Ovary (tissue), 9 donors: Measurements from ENCODE around the gene CRIM1. TPM values are rescaled to one million over a fixed set of nuclear protein-coding genes. Genes with fewer than 3 reads are reported as not detected.
"Not testable (repeated sequence)": the region's sequence is repeated elsewhere in the genome, so short reads cannot be mapped to it uniquely, and the experiment has no call there.

Source experiments
- DNase-seq, 5 donors: peaks; one replicate each; pipeline ENCODE4 v3.0.0-alpha.2; 2019 to 2020
- H3K27ac ChIP-seq, 2 donors: fragments of 200-600 bp; one replicate each; pipeline versions ENCODE4 v1.5.1 to v1.8.0; 2019 to 2022
- H3K27me3 ChIP-seq: fragments of 200-600 bp; one replicate; pipeline ENCODE4 v1.8.0; 2022
- H3K36me3 ChIP-seq: fragments of 200-600 bp; sonication (generic); one replicate; pipeline ENCODE4 v1.5.1; 2019
- H3K4me1 ChIP-seq: one replicate; pipeline ENCODE4 v1.8.1; 2013; ENCODE audit warnings: mild to moderate bottlenecking, moderate library complexity; ENCODE audit not compliant: insufficient read depth
- H3K4me3 ChIP-seq: fragments of 200-600 bp; sonication (generic); one replicate; pipeline ENCODE4 v1.5.1; 2017
- H3K9me3 ChIP-seq, 2 donors: fragments of 200-600 bp in 1 of 2; sonication (generic) in 1 of 2; one replicate each; pipeline versions ENCODE4 v1.5.1 to v1.8.1; 2013 to 2019; ENCODE audit warnings: mild to moderate bottlenecking in 1 of 2, moderate library complexity in 1 of 2
- EP300 ChIP-seq: sonication (generic); formaldehyde crosslinking; IDR thresholded peaks from one replicate; pipeline ENCODE4 v1.6.1; 2017; ENCODE audit warnings: antibody characterized with exemption
- POLR2A ChIP-seq: fragments of 450-650 bp; IDR thresholded peaks from one replicate; pipeline ENCODE4 v1.6.1; 2017; ENCODE audit warnings: antibody characterized with exemption, mild to moderate bottlenecking, moderate library complexity
- WGBS, 3 donors: extraction: QIAGEN DNeasy Blood & Tissue Kit in 1 of 3; methylation state at CpG; one replicate each; pipeline versions ENCODE4 v1.1.5 to v1.1.7; 2013 to 2017; 5-methylcytosine and 5-hydroxymethylcytosine counted together
- intact Hi-C, 4 donors: fragments of 100-400 bp; cut with DNase I; formaldehyde crosslinking; loops; one replicate each; pipeline versions ENCODE4 v1.11.0 to v1.15.1; 2022 to 2023
- polyA plus RNA-seq, 2 donors: library from polyadenylated mRNA; stranded (reverse); fragments of 200-250 nt in 1 of 2; fragments of 350-450 nt in 1 of 2; fragmentation: Illumina TruSeq in 1 of 2; extraction: RNeasy Lipid Tissue Mini Kit (QIAGEN cat#74804) in 1 of 2; gene quantifications; one replicate each; pipeline ENCODE4 v1.2.3, GENCODE V29; 2013 to 2014
- total RNA-seq, 7 donors: library from RNA; depleted of rRNA in 2 of 7; stranded (reverse); fragments of >200 nt in 2 of 7; fragmentation: NEBNext Ultra II Directional in 3 of 7; extraction: Animal tissue kit (Norgen Biotek cat#: 25700) in 3 of 7; gene quantifications; one replicate each; pipeline versions ENCODE4 v1.1.0 to v1.2.4, GENCODE V29; 2016 to 2023
- TF ChIP-seq, protein P1 (sequence below), 3 donors: fragments of 450-650 bp in 2 of 3; fragments of 200-600 bp in 1 of 3; IDR thresholded peaks; one replicate each; pipeline versions ENCODE4 v1.5.1 to v1.8.0; 2016 to 2022; ENCODE audit warnings: antibody characterized with exemption in 3 of 3, mild to moderate bottlenecking in 1 of 3
- donor health status: DM: no; HTN: no; CAD: no; lungs with moderate emphysema.
- donor health status: DM: no; HTN: no; CAD: no.
- donor health status: Bipolar disorder and iron deficiency.
- donor health status: DM: yes; HTN: yes; CAD: no.
- donor health status: DM: no; HTN: no; CAD: no.
- donor health status: DM: yes; HTN: yes; CAD: no.

Gene CRIM1
- total and polyA plus RNA-seq, 9 donors, result 38.4 to 134 (median 65.0) TPM

GRCh38 chr2:36360834-36361233 is 5.3 kb downstream of the CRIM1 start:
- H3K4me1 ChIP-seq, result peaks cover 14% of the 10 kb centered on the region

DNA sequence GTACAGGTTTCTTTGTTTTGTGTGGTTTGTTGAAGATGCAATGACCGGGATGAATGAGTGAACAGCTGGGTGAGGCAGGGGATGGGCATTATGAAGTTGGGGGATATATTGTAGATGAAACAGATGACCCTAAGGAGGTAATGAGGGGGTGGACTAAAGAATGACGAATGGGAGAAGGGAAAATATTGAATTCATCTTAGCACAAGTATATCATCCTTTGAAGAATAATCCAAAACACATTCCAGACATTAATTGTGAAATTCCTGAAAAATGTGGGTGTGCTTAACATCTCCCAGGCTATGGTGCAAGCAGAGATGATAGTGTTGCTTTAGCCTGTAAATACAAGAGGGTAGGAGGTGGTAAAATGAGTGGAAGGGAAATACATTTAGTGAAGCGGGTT is 5.8 kb downstream of the CRIM1 start:
- Histone ChIP-seq H3K9me3 (no peaks in the 10 kb centered on the region), H3K36me3 (no peaks in the 10 kb centered on the region), H3K27ac (no peak overlapping the region), H3K27me3 (no peaks in the 10 kb centered on the region), H3K4me3 (no peak overlapping the region), H3K4me1 (peaks cover 14% of the 10 kb centered on the region)
- intact Hi-C loops, result loop anchor here in 1 of 4 donors (10.0 kb wide), 1 partner anchor 133 kb away; no protein-coding TSS in a partner anchor
- WGBS, 3 donors, result 23 to 34% (median 27%) methylated on average over 3 of the region's 3 CpGs
- TF ChIP-seq POLR2A, result no peak
- no peak for TF ChIP-seq EP300
- TF ChIP-seq, protein P1, sequence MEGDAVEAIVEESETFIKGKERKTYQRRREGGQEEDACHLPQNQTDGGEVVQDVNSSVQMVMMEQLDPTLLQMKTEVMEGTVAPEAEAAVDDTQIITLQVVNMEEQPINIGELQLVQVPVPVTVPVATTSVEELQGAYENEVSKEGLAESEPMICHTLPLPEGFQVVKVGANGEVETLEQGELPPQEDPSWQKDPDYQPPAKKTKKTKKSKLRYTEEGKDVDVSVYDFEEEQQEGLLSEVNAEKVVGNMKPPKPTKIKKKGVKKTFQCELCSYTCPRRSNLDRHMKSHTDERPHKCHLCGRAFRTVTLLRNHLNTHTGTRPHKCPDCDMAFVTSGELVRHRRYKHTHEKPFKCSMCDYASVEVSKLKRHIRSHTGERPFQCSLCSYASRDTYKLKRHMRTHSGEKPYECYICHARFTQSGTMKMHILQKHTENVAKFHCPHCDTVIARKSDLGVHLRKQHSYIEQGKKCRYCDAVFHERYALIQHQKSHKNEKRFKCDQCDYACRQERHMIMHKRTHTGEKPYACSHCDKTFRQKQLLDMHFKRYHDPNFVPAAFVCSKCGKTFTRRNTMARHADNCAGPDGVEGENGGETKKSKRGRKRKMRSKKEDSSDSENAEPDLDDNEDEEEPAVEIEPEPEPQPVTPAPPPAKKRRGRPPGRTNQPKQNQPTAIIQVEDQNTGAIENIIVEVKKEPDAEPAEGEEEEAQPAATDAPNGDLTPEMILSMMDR (IDR thresholded peaks at IDR 0.05), result no peak
- no peak for DNase-seq

More at GRCh38 chr2:36360834-36361233, 5.3 kb downstream of the CRIM1 start:
- intact Hi-C loops, result loop anchor here in 1 of 4 donors (10.0 kb wide), 1 partner anchor 134 kb away; no protein-coding TSS in a partner anchor
- Histone ChIP-seq H3K36me3 (no peaks in the 10 kb centered on the region), H3K4me3 (no peak overlapping the region), H3K9me3 (no peaks in the 10 kb centered on the region), H3K27ac (no peak overlapping the region), H3K27me3 (no peaks in the 10 kb centered on the region)
- WGBS, 3 donors, result 49 to 62% (median 52%) methylated on average over 1 of the region's 1 CpG
- TF ChIP-seq EP300, result no peak
- TF ChIP-seq POLR2A, result no peak
- TF ChIP-seq, protein P1 (IDR thresholded peaks at IDR 0.05), result no peak
- no peak for DNase-seq

- TF ChIP-seq, protein P1 (IDR thresholded peaks at IDR 0.05), result no peak
- TF ChIP-seq EP300 (no peak), POLR2A (no peak)
- H3K4me1 ChIP-seq, result peaks cover 14% of the 10 kb centered on the region
- no peak overlapping the region for H3K27ac ChIP-seq
- H3K36me3 ChIP-seq, result no peaks in the 10 kb centered on the region
- no peaks in the 10 kb centered on the region for H3K27me3 ChIP-seq
- no peak overlapping the region for H3K4me3 ChIP-seq
- no peaks in the 10 kb centered on the region for H3K9me3 ChIP-seq
- DNase-seq, result no peak
- 36 to 69% (median 54%) methylated on average over 3 of the region's 3 CpGs for WGBS, 3 donors
- intact Hi-C loops, result loop anchor here in 1 of 4 donors (10.0 kb wide), 1 partner anchor 133 kb away; no protein-coding TSS in a partner anchor
Observed at GRCh38 chr2:36362291-36362690, 6.7 kb downstream of the CRIM1 start.

GRCh38 chr2:36363085-36363484 is 7.5 kb downstream of the CRIM1 start:
- not testable (repeated sequence) for H3K27me3 ChIP-seq, DNase-seq, H3K36me3 ChIP-seq, H3K9me3 ChIP-seq, H3K27ac ChIP-seq, H3K4me3 ChIP-seq
- intact Hi-C loops, result loop anchor here in 1 of 4 donors (10.0 kb wide), 1 partner anchor 132 kb away; no protein-coding TSS in a partner anchor
- peaks cover 21% of the 10 kb centered on the region for H3K4me1 ChIP-seq
- 92 to 100% (median 94%) methylated on average over 2 of the region's 2 CpGs for WGBS, 3 donors

DNA sequence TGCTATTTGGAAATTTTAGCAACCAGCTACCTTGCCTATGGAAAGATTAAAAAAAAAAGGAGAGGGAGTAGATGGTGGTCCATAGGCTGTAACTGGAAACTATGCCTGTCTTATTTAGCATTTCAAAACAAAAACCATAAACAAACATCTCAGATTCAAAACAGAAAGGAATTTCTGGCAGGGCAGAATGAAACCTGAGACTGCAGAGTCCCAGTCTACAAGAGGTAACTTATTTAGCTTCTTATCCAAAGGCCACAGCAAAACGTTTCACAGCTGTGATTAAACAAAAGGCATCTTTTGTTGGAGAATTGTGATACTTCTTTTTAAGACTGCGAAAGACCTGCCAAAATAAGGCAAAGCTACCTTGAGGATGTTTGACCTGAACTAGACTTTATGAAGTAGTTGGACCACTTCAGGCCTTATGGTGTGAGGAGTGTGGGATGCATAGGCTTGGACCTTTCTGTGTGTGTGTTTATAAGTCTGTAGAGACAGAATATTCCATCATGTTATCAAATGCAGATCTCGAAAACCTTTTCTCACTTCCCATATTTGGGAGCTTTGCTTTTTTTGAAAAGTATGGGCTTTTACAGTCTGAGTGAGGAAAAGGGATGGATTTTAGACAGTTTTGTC is 11.0 kb downstream of the CRIM1 start:
- Histone ChIP-seq H3K36me3 (no peaks in the 10 kb centered on the region), H3K4me3 (no peak overlapping the region), H3K4me1 (peaks cover 23% of the 10 kb centered on the region), H3K27me3 (no peaks in the 10 kb centered on the region), H3K27ac (no peak overlapping the region), H3K9me3 (no peaks in the 10 kb centered on the region)
- WGBS, 3 donors, result 46 to 50% (median 48%) methylated on average over 3 of the region's 3 CpGs
- TF ChIP-seq EP300 (no peak), POLR2A (no peak)
- TF ChIP-seq, protein P1 (IDR thresholded peaks at IDR 0.05), result no peak
- intact Hi-C loops, result loop anchor here in 1 of 4 donors (10.0 kb wide), 1 partner anchor 128 kb away; no protein-coding TSS in a partner anchor
- no peak for DNase-seq
